H1 (cell line): ENCODE results near the gene RPL7A. TPM values are rescaled to one million over a fixed set of nuclear protein-coding genes. Genes with fewer than 3 reads are reported as not detected.
A peak's percentile ranks its signal among the peaks of the same experiment; 100 is the strongest.

Experiments
- CTCF ChIA-PET: fragments of 300-600 bp; sonication (Branson Sonifier 250); formaldehyde crosslinking; loops from one replicate; lab custom pipeline; 2021; ENCODE audit not compliant: partially characterized antibody; lab: Charles Lee
- POLR2A ChIA-PET: fragments of 300-600 bp; sonication (Branson Sonifier 250); formaldehyde crosslinking; loops from one replicate; lab custom pipeline; 2021; ENCODE audit warnings: inconsistent platforms; ENCODE audit not compliant: partially characterized antibody; lab: Charles Lee
- DNase-seq, 2 experiments: peaks; one replicate each; pipeline versions ENCODE4 v3.0.0 to v3.0.0-alpha.2; 2010 to 2022; ENCODE audit warnings: low spot score in 2 of 2, low read depth in 1 of 2, mixed read lengths in 1 of 2
- FAIRE-seq: peaks from 2 replicates; lab custom pipeline; 2011; peaks lifted over from hg19 to GRCh38; lab: Jason Lieb, UNC
- H2AFZ ChIP-seq: 2 replicates; pipeline ENCODE4 v1.8.1; 2012; ENCODE audit warnings: low read length, inconsistent platforms
- H2AK5ac ChIP-seq: 2 replicates; pipeline ENCODE4 v1.6.1; 2013; ENCODE audit warnings: low read depth, low read length
- H2BK120ac ChIP-seq: replicated peaks from 2 replicates; pipeline ENCODE3; 2013; ENCODE audit warnings: low read depth, low read length, inconsistent platforms
- H2BK12ac ChIP-seq: 2 replicates; pipeline ENCODE4 v1.6.1; 2013; ENCODE audit warnings: low read depth, low read length
- H2BK15ac ChIP-seq: 2 replicates; pipeline ENCODE4 v1.6.1; 2013; ENCODE audit warnings: low read length
- H2BK20ac ChIP-seq: 2 replicates; pipeline ENCODE4 v1.6.1; 2013; ENCODE audit warnings: low read length
- H2BK5ac ChIP-seq: 2 replicates; pipeline ENCODE4 v1.6.1; 2013; ENCODE audit warnings: low read depth, low read length
- H3K14ac ChIP-seq: 2 replicates; pipeline ENCODE4 v1.6.1; 2013; ENCODE audit warnings: inconsistent platforms; ENCODE audit not compliant: insufficient read length
- H3K18ac ChIP-seq: 2 replicates; pipeline ENCODE4 v1.6.1; 2013; ENCODE audit warnings: low read length; ENCODE audit errors: extremely low read depth
- H3K23ac ChIP-seq: 2 replicates; pipeline ENCODE4 v1.6.1; 2013; ENCODE audit warnings: inconsistent platforms; ENCODE audit not compliant: insufficient read length
- H3K23me2 ChIP-seq: 2 replicates; pipeline ENCODE4 v1.6.1; 2013; ENCODE audit warnings: low read depth, low read length
- H3K27ac ChIP-seq: 2 replicates; pipeline ENCODE4 v1.6.1; 2011; ENCODE audit warnings: low read depth, low read length, inconsistent platforms
- H3K27me3 ChIP-seq, 4 experiments: replicated peaks in 1 of 4; 1 replicate in 1 of 4; 2 replicates in 3 of 4; pipeline versions ENCODE4 v1.6.1 to v1.8.1; 2011 to 2013; ENCODE audit warnings: low read length in 3 of 4, mild to moderate bottlenecking in 3 of 4, inconsistent platforms in 2 of 4, mixed read lengths in 2 of 4, moderate library complexity in 1 of 4; ENCODE audit not compliant: control insufficient read depth in 3 of 4, insufficient read depth in 3 of 4; ENCODE audit errors: extremely low read depth in 1 of 4
- H3K36me3 ChIP-seq, 4 experiments: 2 replicates each; pipeline versions ENCODE4 v1.6.1 to v1.8.1; 2011 to 2013; ENCODE audit warnings: mild to moderate bottlenecking in 4 of 4, low read length in 3 of 4, moderate library complexity in 2 of 4, control low read depth in 1 of 4, inconsistent platforms in 1 of 4; ENCODE audit not compliant: insufficient read depth in 4 of 4, control insufficient read depth in 2 of 4
- H3K4ac ChIP-seq: replicated peaks from 2 replicates; pipeline ENCODE3; 2013; ENCODE audit warnings: low read length, low read depth, mixed read lengths, inconsistent platforms; ENCODE audit not compliant: insufficient read length
- H3K4me1 ChIP-seq, 4 experiments: replicated peaks in 1 of 4; 1 replicate in 1 of 4; 2 replicates in 3 of 4; pipeline versions ENCODE4 v1.6.1 to v1.8.1; 2011 to 2013; ENCODE audit warnings: low read length in 3 of 4, inconsistent platforms in 2 of 4, mixed read lengths in 1 of 4; ENCODE audit not compliant: insufficient read depth in 4 of 4, control insufficient read depth in 3 of 4
- H3K4me2 ChIP-seq, 2 experiments: 2 replicates each; pipeline versions ENCODE4 v1.6.1 to v1.8.1; 2011 to 2013; ENCODE audit warnings: low read depth in 2 of 2, low read length in 2 of 2, control low read depth in 1 of 2, inconsistent platforms in 1 of 2, mild to moderate bottlenecking in 1 of 2; ENCODE audit not compliant: insufficient read depth in 1 of 2
- H3K4me3 ChIP-seq, 4 experiments: fragments of 200-600, 300-600 bp in 1 of 4; sonication (generic), shearing (Covaris generic), sonication (Bioruptor Twin) in 1 of 4; 2 replicates each; pipeline versions ENCODE4 v1.5.1 to v1.8.1; 2011 to 2016; ENCODE audit warnings: low read length in 4 of 4, low read depth in 3 of 4, control low read depth in 2 of 4, inconsistent platforms in 2 of 4, mild to moderate bottlenecking in 2 of 4, mixed read lengths in 1 of 4, moderate library complexity in 1 of 4; ENCODE audit not compliant: insufficient read depth in 2 of 4; ENCODE audit errors: extremely low read depth in 1 of 4
- H3K56ac ChIP-seq: replicated peaks from 2 replicates; pipeline ENCODE3; 2013; ENCODE audit warnings: low read depth, mild to moderate bottlenecking, mixed read lengths, low read length, inconsistent platforms; ENCODE audit not compliant: insufficient read length
- H3K79me1 ChIP-seq: 2 replicates; pipeline ENCODE4 v1.6.1; 2013; ENCODE audit warnings: low read depth, low read length, control low read depth
- H3K79me2 ChIP-seq, 2 experiments: 2 replicates each; pipeline versions ENCODE4 v1.6.1 to v1.8.1; 2012 to 2013; ENCODE audit warnings: low read length in 2 of 2, mild to moderate bottlenecking in 2 of 2, inconsistent platforms in 1 of 2; ENCODE audit not compliant: insufficient read depth in 2 of 2, control insufficient read depth in 1 of 2
- H3K9ac ChIP-seq, 4 experiments: replicated peaks in 1 of 4; 1 replicate in 1 of 4; 2 replicates in 3 of 4; pipeline versions ENCODE4 v1.6.1 to v1.8.1; 2011 to 2013; ENCODE audit warnings: low read depth in 3 of 4, low read length in 3 of 4, control low read depth in 2 of 4, mild to moderate bottlenecking in 2 of 4, moderate library complexity in 2 of 4, inconsistent platforms in 1 of 4; ENCODE audit errors: extremely low read depth in 1 of 4
- H3K9me3 ChIP-seq, 2 experiments: 2 replicates each; pipeline versions ENCODE4 v1.6.1 to v1.8.1; 2012 to 2013; ENCODE audit warnings: mild to moderate bottlenecking in 2 of 2, moderate library complexity in 2 of 2, control low read depth in 1 of 2, inconsistent platforms in 1 of 2, low read depth in 1 of 2, low read length in 1 of 2, mixed read lengths in 1 of 2; ENCODE audit not compliant: insufficient read depth in 2 of 2
- H4K20me1 ChIP-seq, 2 experiments: replicated peaks in 1 of 2; 2 replicates each; pipeline versions ENCODE3 to v1.8.1; 2011 to 2013; ENCODE audit warnings: inconsistent platforms in 2 of 2, low read length in 2 of 2, mild to moderate bottlenecking in 1 of 2; ENCODE audit not compliant: insufficient read depth in 2 of 2, control insufficient read depth in 1 of 2
- H4K5ac ChIP-seq: 2 replicates; pipeline ENCODE4 v1.6.1; 2013; ENCODE audit warnings: low read length, low read depth, mixed read lengths, inconsistent platforms; ENCODE audit not compliant: insufficient read length
- H4K8ac ChIP-seq: 2 replicates; pipeline ENCODE4 v1.8.0; 2013; ENCODE audit warnings: mild to moderate bottlenecking, moderate library complexity, low read length, inconsistent platforms; ENCODE audit not compliant: insufficient read depth; ENCODE audit errors: extremely low read depth
- H4K91ac ChIP-seq: replicated peaks from 2 replicates; pipeline ENCODE3; 2013; ENCODE audit warnings: low read length, mixed read lengths, inconsistent platforms; ENCODE audit not compliant: insufficient read length
- WGBS, 2 experiments: shearing (Covaris generic) in 1 of 2; methylation state at CpG; one replicate each; pipeline versions ENCODE4 v1.1.6 to v1.1.7; 2013 to 2015; ENCODE audit warnings: low lambda C conversion rate in 2 of 2, mixed read lengths in 2 of 2, inconsistent platforms in 1 of 2, low coverage in 1 of 2, missing lambda C conversion rate in 1 of 2; ENCODE audit not compliant: insufficient replicate concordance in 2 of 2, insufficient coverage in 1 of 2, insufficient read length in 1 of 2; ENCODE audit errors: extremely low coverage in 1 of 2, missing lambda C conversion rate in 1 of 2; 5-methylcytosine and 5-hydroxymethylcytosine counted together
- polyA plus RNA-seq, 7 experiments: library from polyadenylated mRNA; depleted of rRNA in 3 of 7; stranded (reverse) in 5 of 7; unstranded in 2 of 7; fragments of >200 nt in 5 of 7; fragments of 200-250 nt in 2 of 7; gene quantifications; 1 replicate in 5 of 7; 2 replicates in 1 of 7; 4 replicates in 1 of 7; pipeline versions ENCODE4 v1.2.1 to v1.2.3, GENCODE V29; 2011 to 2013; ENCODE audit warnings: missing spikeins in 2 of 7, mixed read lengths in 2 of 7
- total RNA-seq: library from RNA; stranded (reverse); fragmentation: NEBNext Ultra II Directional; extraction: Animal tissue kit (Norgen Biotek cat#: 25700); gene quantifications from 2 replicates; pipeline ENCODE4 v1.2.1, GENCODE V29; 2021
- TF ChIP-seq, protein P1 (sequence below): IDR thresholded peaks from 2 replicates; pipeline ENCODE4 v1.6.1; 2012; ENCODE audit warnings: low read length, inconsistent platforms

The RPL7A gene
- total and polyA plus RNA-seq, 2 of the 8 experiments (the other 6 are each of a cell fraction or from before 2014, with no cell fraction given) = 2,578 to 2,783 TPM

DNA sequence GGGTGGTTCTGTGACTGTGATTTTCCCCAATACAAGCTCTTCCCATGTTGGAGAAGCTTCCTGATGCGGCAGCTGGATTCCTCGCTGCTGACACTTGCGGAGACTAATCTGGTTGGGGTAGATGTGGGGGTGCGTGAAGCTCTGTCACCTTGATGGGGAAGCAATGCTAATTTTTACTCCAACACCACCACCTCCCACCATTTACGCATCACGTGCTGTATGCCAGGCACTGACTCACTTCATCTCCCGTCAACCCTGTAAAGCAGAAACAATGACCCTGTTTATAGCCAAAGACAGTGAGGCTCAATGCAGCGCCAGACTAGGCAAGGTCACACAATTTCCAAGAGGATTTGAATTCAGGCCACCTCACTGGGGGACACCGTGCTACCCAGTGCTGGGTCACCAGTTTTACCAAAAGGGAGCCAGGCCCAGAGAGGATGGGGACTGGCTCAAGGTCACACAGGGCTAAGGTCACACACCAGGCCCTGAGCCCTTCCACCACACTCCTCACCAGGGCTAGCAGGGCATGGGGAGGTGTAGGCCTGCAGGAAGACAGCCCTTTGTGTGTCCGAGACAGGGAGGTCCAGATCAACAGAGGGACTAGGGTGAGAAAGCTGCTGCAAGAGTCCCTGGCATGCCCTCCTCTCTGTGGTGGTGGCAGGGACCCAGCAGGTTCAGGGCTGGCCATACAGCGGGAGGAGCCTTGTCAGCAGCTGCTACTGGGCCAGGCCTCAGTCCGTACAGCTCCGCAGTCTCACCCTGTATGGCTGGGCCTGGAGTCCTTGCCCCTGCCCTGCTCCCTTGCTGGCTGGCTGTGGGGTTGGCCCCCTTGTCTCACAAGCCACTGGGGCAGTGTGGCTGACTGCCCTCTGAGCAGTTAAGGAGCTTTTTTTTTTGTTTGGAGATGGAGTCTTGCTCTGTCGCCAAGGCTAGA is 31.4 kb downstream of the RPL7A start:
- Histone ChIP-seq H4K8ac (no peak overlapping the region), H3K18ac (no peak overlapping the region), H4K20me1 (peaks cover 0 to 17% of the 10 kb centered on the region in 2 experiments), H2BK120ac (no peak overlapping the region), H3K56ac (no peak overlapping the region), H3K23me2 (peaks cover 23% of the 10 kb centered on the region; the same call in 1 of the 2 replicates), H3K14ac (no peak overlapping the region), H4K91ac (no peak overlapping the region), H2AK5ac (0 out of 2 replicates have a peak overlapping the region, but pooled peaks have one; percentile 70), H3K9ac (no peak overlapping the region), H3K23ac (no peak overlapping the region), H3K27me3 (peaks cover 0 to 11% (median 6%) of the 10 kb centered on the region in 4 experiments; a peak in 5 of 7 replicates), H3K9me3 (peaks cover 0 to 15% of the 10 kb centered on the region in 2 experiments; a peak in 3 of 4 replicates), H2BK5ac (no peak overlapping the region), H2BK20ac (no peak overlapping the region), H3K79me2 (peaks cover 4 to 10% of the 10 kb centered on the region in 2 experiments; a peak in 3 of 4 replicates), H3K79me1 (no peaks in the 10 kb centered on the region), H2BK15ac (no peak overlapping the region), H2BK12ac (peak overlapping the region; percentile 75; the same call in 1 of the 2 replicates), H4K5ac (no peak overlapping the region), H3K36me3 (no peaks in the 10 kb centered on the region; a peak in 1 of 8 replicates), H3K4me3 (no peak overlapping the region), H3K4me1 (peaks cover 0 to 5% (median 0%) of the 10 kb centered on the region in 4 experiments; a peak in 1 of 7 replicates), H2AFZ (no peak overlapping the region), H3K4me2 (no peak overlapping the region), H3K27ac (no peak overlapping the region), H3K4ac (no peak overlapping the region)
- POLR2A ChIA-PET = interaction anchor here (0.7 to 19.9 kb wide), 6 partner anchors 12 to 26 kb away, joined by 3 to 461 read pairs (median 4); partner anchors contain the start of genes MED22, RPL7A, SURF1 and SURF2
- DNase-seq (no peak), FAIRE-seq (no peak)
- 90% methylated on average over 14 of the region's 14 CpGs; no CpG with 5 or more reads in 1 of the 2 experiments for WGBS, 2 experiments
- CTCF ChIA-PET = interaction anchor here (0.7 to 5.4 kb wide), 10 partner anchors 10 to 108 kb away, joined by 3 to 33 read pairs (median 4); no protein-coding TSS in a partner anchor
- TF ChIP-seq, protein P1, sequence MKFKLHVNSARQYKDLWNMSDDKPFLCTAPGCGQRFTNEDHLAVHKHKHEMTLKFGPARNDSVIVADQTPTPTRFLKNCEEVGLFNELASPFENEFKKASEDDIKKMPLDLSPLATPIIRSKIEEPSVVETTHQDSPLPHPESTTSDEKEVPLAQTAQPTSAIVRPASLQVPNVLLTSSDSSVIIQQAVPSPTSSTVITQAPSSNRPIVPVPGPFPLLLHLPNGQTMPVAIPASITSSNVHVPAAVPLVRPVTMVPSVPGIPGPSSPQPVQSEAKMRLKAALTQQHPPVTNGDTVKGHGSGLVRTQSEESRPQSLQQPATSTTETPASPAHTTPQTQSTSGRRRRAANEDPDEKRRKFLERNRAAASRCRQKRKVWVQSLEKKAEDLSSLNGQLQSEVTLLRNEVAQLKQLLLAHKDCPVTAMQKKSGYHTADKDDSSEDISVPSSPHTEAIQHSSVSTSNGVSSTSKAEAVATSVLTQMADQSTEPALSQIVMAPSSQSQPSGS = no peak
